T-helper 1 cell treated with Interleukin-12 subunit alpha and Interleukin-12 subunit beta and Interleukin-4 antibody, amounts not matched to agents 30 ng/mL and 1 ng/mL, for 36 hours (primary cell): ENCODE measurements around the gene PRKAB1. TPM values are rescaled to one million over a fixed set of nuclear protein-coding genes. Genes with fewer than 3 reads are reported as not detected.

Source experiments
- intact Hi-C: fragments of 100-400 bp; cut with micrococcal nuclease; formaldehyde crosslinking; loops from one replicate; pipeline ENCODE4 v1.15.1; 2024
- total RNA-seq: library from RNA; stranded (reverse); gene quantifications from 2 replicates; pipeline ENCODE4 v1.2.3, GENCODE V29; 2022

Gene PRKAB1
- total RNA-seq, 1 donor from 2014 or later: 44.0 TPM

DNA sequence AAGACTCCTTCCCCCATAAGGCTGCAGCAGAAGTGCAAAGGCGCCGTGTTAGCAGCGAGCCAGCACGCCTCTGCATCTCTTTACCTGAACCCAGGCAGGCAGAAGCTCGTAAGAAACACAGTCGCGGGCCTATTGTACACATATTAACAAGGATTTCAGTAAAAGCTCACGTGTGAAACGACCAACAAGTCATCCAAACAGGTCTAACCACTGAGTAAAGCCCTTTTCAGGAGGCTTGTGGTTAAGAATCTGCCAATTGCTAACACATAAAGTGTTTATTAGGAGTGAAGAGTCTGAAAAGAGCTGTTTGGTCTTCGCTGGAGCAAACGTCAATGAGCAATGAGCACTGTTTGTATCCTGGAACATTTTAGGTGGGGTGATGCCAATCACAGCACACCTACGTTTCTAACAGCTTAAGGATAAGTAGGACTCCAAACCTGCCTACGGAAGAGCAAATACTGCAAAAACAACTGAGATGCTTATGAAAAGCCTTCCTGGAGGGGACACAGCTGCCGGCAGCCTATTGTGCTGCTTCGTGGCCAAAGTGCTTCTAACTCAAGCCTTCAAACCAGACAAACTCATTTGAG is 43.1 kb downstream of the PRKAB1 start:
- intact Hi-C loops: no loop called here

DNA sequence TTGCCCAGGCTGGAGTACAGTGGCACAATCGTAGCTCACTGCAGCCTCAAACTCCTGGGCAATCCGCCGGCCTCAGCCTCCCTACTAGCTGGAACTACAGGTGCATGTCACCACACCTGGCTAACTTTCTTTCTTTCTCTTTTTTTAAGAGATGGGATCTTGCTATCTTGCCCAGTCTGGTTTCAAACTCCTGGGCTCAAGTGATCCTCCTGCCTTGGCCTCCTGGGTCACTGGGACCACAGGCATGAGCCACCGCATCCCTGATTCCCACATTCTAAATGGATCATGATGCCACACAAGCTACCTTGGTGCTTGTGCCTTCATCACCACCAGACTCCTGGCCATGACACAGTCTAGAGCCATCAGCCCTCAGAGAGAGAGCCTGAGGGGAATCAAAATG is 43.8 kb downstream of the PRKAB1 start:
- intact Hi-C loops: no loop called here

DNA sequence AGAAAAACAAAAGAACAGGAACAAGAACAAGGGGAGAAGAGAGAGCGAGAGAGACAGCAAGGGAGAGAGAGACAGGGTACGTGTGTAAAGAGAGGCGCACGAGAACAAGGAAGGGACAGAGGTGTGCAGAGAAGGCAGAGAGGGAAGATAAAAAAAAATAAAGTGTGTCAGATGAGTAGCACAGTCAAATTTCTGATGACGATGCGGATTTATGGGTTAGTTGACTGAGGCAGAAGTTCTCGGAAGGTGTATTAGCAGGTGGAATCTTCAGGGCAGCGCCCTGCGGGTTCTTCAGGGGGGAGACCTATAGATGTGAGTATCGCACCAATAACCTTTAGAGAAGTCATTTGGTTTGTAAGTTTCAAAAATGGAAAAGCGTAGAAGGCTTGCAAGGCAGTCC is 44.8 kb downstream of the PRKAB1 start:
- intact Hi-C loops: no loop called here

DNA sequence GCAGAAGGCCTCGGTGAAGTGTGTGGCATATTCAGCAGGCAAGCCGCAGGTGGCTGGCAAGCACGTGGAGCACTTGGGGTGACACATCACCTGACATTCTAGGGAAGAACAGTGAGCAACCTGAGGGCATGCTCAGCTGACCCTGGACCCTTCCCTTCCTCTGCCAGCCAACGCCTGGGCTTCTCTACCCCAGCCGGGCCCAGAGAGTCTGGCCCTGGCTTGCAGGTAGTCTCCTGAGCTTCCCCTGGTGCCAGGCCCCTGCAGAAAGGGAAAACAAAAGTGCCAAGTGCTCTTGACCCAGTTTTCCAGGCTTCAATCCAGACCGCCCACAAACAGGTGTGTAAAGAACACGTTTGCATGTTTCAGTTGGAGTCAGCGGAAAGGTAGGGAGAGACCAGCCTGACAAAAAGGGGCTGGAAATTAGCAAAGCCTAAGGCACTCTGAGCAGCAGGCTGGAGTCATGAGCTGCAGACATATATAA is 45.7 kb downstream of the PRKAB1 start:
- intact Hi-C loops: no loop called here

DNA sequence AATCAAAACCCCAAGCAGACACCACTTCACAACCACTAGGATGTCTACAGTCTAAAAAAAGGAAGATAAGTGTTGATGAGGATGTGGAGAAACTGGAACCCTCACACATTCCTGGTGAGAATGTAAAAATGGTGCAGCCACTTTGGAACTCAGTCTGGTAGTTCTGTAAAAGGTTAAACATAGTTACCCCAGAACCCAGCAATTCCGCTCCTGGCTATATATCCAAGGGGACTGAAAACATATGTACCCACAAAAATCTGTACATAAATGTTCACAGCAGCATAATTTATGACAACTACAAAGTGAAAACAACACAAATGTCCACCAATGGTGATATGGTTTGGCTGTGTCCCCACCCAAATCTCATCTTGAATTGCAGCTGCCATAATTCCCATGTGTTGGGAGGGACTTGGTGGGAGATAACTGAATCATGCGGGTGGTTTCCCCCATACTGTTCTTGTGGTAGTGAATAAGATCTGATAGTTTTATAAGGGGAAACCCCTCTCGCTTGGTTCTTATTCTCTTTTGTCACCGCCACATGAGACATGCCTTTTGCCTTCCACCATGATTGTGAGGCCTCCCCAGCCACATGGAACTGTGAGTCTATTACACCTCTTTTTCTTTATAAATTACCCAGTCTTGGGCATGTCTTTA is 46.8 kb downstream of the PRKAB1 start:
- intact Hi-C loops: no loop called here

DNA sequence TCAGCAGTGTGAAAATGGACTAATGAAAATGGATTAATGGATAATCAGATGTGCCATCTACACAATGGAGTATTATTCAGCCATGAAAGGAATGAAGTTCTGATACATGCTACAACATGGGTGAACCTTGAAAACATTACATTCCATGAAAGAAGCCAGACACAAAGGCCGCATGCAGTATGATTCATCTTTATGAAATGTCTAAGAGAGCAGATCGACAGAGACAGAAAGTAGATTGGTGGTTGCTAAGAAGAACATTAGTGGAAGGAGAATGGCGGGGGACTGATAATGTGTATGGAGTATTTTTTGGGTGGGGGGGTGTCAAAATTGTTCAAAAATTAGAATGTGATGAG is 47.3 kb downstream of the PRKAB1 start:
- intact Hi-C loops: no loop called here

DNA sequence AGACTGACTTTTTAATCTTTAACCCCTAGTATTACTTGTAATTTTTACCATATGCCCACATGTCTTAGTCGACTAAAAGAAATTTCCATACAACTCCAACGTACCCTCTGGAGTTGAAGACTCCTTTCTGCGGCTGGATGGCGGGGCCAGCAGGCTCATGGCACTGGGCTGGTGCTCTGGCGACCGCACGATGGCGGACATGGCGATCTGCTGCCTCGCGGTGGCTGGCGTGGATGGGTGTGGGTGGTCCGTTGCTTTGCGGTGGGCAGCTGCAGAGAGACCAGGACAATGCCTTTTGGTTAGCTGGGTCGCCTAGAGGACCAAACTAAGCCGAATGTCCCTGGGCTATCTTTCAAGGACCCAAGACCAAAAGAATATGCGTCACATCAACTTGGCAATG is 50.2 kb downstream of the PRKAB1 start:
- intact Hi-C loops: no loop called here

DNA sequence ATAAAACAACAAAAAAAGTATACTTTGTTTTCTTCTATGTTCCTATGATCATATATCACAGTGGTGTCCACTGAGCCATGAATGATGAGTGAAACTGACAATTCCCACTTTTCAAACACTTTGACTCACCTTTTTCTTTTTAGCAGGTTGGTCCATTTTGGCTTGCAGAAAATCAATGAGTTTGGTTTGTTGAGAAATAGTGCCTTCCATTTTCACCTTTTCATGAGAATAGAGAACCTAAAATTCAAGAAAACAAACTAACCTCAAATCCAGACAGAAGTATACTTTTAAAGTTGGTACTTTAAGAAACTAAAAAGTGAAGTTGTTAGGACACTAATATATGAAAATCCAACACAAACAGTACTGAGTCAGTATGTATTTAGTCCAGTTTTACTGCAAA is 52.4 kb downstream of the PRKAB1 start:
- intact Hi-C loops: no loop called here

DNA sequence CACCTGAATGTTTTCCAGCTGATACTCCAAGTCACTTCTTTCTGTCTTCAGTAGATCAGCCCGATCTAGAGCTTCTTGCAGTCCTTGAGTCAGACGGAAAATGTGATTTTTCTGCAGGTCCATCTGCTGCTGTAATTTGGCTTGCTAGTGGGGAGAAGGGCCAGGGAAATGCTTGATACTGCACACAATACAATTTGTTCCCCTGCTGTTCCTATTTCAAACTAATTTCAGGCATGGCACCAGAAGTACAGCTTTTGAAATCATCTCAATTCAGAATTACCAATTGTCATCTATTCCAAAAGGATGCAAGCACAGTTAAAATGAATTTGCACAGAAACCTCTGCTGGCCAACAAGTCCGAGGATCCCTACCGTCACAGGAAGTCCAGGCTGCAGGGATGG is 53.4 kb downstream of the PRKAB1 start:
- intact Hi-C loops: no loop called here

DNA sequence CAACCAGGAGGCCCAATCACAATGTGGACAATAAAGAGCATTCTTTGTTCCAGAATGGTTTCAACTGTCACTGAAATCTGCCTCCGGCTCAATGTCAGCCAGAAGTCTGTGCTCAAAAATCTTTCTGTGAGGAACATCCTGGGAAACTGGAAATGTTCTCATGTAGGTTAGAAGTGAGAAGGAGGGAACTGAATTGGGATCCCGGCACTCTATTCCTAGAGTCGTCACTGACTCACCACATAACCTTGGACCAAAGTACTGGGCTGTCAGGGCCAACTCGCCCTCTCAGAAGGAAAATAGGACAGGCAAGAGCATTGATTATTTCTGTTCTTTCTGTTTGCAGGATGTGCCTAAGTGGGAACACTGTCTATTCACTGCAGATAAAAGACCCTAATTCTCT is 57.6 kb downstream of the PRKAB1 start:
- intact Hi-C loops: no loop called here

DNA sequence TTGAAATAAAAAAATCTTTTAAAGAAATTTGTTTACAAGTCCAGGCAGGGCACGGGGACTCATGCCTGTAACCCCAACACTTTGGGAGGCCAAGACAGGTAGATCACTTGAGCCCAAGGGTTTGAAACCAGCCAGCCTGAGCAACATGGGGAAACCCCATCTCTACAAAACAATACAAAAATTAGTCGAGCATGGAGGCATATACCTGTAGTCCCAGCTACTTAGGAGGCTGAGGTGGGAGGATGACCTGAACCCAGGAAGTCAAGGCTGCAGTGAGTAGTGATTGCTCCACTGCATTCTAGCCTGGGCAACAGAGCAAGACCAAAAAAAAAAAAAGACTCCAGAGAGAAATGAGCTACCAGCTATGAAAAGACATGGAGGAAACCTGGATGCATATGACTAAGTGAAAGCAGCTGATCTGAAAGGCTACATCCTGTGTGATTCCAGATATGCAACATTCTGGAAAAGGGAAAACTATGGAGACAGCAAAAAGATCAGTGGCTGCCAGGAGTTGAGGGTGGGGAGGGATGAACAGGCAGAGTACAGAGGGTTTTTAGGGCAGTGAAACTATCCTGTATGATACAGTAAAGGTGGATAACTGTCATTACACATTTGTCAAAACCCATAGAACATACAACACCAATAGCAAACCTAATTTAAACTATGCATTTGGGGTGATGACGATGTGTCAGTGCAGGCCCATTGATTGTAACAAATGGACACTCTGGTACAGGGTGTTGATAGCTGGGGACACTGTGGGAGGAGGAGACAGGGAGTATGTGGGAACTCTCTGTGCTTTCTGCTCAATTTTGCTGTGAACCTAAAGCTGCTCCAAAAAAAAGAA is 59.9 kb downstream of the PRKAB1 start:
- intact Hi-C loops: no loop called here

DNA sequence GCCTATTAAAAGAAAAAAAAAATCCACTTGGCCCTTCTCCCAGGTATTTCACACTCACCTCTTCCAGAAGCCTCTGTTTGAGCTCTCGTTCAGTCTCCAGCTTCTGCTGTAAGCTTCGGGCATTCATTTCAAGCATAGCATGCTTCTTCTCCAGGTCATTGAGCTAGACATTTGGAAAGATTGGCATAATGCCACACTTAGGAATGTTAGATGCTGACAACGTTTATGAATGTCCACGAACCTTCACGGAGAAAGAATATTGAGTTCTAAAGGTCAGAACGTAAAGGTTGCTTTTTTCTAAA is 60.5 kb downstream of the PRKAB1 start:
- intact Hi-C loops: no loop called here

DNA sequence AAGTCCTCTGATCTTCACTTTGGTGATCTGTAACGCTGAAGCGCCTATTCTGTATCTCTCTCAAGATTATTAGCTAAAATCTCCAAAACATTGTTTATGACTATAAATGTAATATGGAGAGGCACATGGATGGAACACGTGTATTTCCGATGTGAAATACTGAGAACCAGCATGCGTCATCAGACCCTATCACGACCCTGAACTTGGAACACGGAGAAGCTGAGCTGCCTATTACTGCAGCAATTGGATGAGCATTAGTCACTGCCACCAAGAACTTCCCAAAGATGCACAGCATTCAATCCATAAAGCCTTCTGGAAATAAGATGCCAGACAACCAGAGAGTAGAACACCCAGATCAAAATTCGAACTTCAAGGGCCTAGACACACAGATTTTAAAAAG is 61.9 kb downstream of the PRKAB1 start:
- intact Hi-C loops: no loop called here

DNA sequence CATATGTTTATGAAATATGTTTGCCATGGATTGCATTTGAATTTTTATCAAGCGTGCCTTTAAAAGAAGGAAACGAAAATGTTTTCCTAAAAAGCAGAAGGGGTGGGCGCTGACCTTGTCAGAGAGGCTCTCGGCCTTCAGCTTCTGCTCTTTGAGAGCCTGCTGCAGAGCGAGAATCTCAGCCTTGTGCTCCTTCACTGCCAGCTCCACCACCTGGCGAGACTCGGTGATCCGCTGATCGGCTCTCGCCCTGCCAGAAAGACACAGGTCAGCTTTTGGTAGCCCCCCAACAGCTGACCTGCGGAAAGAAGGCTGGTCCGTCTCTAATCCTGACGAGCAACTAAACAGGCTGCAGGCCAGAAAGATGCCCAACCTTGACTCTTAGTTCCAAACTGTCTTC is 62.4 kb downstream of the PRKAB1 start:
- intact Hi-C loops: no loop called here

Other genes starting within 250 kb of the PRKAB1 start
- gene TMEM233, start 74.4 kb upstream of the PRKAB1 start, total RNA-seq: not detected in 2 replicates
- 54.2 and 60.8 TPM in 2 replicates for gene CIT, start 209.2 kb downstream of the PRKAB1 start, total RNA-seq